Ramos (cell line): ENCODE results near the gene PYCARD.

Experiments
- in situ Hi-C: fragments of 300-500 bp; cut with MboI; formaldehyde crosslinking; loops from one replicate; pipeline ENCODE4 v1.14.3; 2022; ENCODE audit warnings: low sequenced_read_pairs; ENCODE audit not compliant: unreplicated experiment

PYCARD gene

GRCh38 chr16:31191697-31192428, 10.7 kb downstream of the PYCARD start:
- in situ Hi-C loops: no loop called here

GRCh38 chr16:31190818-31191444, 11.6 kb downstream of the PYCARD start:
- in situ Hi-C loops: no loop called here

DNA sequence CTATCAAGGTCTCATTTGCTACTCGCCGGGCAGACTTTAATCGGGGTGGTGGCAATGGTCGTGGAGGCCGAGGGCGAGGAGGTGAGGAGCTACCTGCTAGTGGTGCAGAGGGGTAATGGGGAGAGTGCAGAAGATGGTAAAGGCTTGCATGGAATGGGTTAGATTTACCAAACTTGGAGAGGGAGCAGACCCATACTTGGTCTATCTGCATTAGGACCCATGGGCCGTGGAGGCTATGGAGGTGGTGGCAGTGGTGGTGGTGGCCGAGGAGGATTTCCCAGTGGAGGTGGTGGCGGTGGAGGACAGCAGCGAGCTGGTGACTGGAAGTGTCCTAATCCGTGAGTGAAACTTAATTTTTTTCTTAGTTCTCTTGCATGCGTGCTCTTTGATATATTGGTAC, 12.5 kb downstream of the PYCARD start:
- in situ Hi-C loops: no loop called here

DNA sequence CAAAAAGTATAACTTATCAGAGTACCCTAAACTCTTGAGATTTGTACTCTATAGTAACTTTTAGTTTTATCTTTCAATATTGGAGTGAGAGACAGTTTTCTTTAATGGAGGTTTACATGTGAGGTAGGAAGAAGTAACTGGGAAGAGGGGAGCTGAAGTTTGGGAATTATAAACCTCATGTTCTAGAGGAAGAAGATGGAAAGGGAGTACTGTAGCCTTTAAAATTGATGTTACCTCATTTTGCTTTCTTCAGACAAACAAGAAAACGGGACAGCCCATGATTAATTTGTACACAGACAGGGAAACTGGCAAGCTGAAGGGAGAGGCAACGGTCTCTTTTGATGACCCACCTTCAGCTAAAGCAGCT, 13.2 kb downstream of the PYCARD start:
- in situ Hi-C loops: no loop called here

GRCh38 chr16:31188450-31189411, 13.8 kb downstream of the PYCARD start:
- in situ Hi-C loops: no loop called here

GRCh38 chr16:31187808-31188189, 14.8 kb downstream of the PYCARD start:
- in situ Hi-C loops: no loop called here

- in situ Hi-C loops: no loop called here
Measured at GRCh38 chr16:31186930-31187807, 15.4 kb downstream of the PYCARD start.

- in situ Hi-C loops: no loop called here
Measured at GRCh38 chr16:31186176-31186575, 16.4 kb downstream of the PYCARD start.

DNA sequence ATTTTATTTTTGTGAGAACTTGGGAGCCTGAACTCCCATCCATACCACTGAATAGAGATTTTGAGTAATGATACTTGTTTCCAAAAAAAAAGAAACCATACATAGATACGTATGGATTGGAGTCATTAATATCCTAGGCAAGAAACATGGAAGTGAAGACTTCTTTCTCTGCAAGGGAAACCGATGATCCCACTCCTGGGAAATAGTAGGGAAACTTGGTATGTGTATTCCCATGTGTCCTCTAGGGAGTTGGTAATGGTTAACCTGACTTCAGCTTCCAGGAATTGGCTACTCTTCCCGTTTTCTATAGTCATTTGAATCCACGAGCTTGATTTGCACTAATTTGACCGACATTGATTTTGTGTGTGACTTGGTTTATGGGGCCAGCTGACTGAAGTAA, 17.2 kb downstream of the PYCARD start:
- in situ Hi-C loops: no loop called here

- in situ Hi-C loops: no loop called here
Measured at GRCh38 chr16:31184888-31185287, 17.7 kb downstream of the PYCARD start.

DNA sequence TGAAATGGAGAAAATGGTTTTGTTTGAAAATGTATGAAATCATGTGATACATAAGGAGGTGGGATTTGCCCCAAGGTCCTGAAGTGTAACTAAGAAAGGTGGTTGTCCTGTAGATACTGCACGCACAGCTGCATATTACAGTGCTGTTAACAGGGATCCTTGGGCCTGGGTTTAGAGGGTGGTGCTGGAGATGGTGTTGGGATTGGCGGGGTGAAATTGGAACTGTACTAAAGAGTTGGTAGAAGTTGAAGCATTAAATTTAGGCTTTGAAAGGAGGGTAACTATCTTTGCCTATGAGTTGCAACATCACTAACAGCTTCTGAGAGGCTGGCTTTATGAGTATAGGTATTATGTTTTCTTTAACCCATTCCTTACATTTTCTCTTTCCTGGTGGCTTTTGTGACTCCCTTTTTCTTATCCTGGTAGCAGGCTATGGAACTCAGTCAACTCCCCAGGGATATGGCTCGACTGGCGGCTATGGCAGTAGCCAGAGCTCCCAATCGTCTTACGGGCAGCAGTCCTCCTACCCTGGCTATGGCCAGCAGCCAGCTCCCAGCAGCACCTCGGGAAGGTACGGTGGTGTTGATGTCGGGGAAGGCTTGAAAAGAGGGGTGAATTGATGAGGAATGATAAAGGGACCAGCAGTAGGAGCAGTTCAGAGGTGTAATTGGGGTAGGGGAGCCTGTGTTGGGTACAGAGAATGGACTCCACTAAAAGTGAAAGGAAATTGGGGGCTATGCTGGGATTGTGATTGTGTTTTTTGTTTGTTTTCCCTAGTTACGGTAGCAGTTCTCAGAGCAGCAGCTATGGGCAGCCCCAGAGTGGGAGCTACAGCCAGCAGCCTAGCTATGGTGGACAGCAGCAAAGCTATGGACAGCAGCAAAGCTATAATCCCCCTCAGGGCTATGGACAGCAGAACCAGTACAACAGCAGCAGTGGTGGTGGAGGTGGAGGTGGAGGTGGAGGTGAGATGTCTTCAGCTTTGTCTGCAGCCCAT, 18.8 kb downstream of the PYCARD start:
- in situ Hi-C loops: no loop called here

DNA sequence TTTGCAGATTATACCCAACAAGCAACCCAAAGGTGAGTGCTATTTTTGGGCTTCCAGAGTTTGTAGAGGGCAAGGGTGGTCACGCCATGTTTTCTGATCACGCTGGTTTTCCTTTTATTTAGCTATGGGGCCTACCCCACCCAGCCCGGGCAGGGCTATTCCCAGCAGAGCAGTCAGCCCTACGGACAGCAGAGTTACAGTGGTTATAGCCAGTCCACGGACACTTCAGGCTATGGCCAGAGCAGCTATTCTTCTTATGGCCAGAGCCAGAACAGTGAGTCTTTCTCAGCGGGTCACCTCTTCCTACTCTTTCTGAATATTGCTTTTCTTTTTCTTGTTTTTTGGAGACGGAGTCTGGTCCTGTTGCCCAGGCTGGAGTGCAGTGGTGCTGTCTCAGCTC, 20.2 kb downstream of the PYCARD start:
- in situ Hi-C loops: no loop called here

DNA sequence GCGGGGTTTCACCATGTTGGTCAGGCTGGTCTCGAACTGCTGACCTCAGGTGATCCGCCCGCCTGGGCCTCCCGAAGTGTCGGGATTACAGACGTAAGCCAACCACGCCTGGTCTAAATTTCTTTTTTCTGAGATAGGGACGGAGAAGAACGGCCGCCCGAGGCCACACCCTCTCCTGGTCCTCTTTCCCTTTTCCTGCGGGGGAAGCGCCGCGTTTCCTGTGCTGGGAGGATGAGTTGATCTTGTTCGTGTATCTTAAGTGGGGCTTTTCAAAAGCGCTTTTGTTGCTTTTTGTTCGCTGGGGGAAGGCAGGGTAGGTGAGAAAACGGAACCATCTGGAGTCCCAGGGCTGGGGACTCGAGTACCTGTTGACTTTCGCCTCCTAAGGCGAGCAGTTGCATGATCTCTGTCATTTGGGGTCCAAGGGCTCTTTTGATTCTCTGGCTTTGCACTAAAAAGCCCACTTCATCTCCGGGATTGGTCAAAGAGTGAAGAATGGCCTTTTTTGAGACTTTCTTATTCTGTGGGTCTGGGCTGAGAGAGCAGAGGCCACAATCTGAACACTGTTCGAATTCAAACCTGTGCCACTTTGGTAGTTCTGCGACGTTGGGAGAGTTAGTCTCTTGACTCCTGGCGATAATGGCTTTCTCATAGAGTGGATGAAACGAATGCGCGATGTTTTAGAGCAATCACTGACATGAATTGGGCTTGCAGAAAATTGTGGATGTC, 21.3 kb downstream of the PYCARD start:
- in situ Hi-C loops: no loop called here

DNA sequence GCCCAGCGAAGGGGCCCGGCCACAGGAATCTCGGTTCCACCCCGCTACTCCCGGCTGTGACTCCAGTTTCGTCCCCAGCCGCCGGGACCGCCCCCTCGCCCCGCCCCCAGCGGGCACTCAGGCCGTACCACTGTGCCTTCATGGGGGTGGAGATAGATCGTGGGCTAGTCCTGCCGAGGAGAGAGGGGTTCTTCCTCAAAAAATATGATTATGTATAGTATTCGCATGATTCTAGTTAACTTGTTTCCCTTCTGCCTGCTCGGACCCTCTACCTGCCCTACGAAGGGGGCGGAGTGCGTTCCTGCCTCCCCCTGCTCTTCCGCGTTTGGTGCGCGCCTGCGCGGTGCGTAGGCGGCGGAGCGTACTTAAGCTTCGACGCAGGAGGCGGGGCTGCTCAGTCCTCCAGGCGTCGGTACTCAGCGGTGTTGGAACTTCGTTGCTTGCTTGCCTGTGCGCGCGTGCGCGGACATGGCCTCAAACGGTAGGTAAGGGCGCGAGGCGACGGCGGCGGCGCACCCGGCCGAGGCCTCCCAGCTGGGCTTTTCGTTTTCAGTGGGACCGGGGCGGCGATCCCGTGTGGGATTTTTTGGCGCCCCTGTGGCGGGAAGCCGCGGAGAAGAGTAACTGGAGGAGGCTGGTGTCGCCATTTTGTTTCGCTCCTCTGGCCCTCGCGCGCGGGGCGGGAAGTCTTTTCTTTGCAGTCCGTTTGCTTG, 22.7 kb downstream of the PYCARD start, which contains the start of gene FUS:
FUS (plus strand) TSS at position 393 of the 713 bp plus-strand sequence; CDS start at position 469, 76 bp downstream.
- in situ Hi-C loops: no loop called here

- in situ Hi-C loops: no loop called here
Measured at GRCh38 chr16:31179219-31179746, 23.3 kb downstream of the PYCARD start.

DNA sequence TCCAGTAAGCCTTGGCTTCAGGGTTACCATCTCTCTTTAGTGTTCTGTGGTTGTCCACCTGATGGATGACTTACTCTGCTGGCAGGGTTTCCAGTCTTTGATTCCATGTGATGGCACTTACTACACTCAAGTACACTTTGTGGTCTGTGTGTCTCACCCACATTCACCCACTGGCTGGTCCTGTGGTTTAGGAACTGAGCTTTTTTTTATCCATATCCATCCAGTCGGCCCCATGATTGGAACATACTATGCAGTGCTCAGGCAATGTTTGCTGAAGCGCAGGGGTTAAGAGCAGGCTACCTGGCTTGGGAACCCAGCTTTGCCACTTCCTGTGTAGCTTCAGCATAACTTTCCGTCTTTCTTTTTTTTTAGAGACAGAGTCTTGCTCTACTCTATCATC, 25.4 kb downstream of the PYCARD start:
- in situ Hi-C loops: no loop called here

DNA sequence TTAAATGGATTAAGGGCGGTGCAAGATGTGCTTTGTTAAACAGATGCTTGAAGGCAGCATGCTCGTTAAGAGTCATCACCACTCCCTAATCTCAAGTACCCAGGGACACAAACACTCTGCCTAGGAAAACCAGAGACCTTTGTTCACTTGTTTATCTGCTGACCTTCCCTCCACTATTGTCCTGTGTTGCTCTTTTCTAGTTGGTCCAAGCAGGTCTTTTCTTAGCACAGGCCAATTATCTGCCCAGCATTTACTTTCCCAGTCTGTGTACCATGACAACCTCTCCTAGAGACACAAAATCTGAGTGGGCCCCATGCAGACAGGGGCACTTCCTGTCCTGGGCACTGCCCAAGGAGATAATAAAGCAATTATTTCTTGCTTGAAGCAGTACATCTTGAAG, 32.5 kb downstream of the PYCARD start:
- in situ Hi-C loops: loop anchor here (25.0 kb wide), 1 partner anchor 692 kb away; the partner anchor contains the start of gene ZNF267
